HepG2 (cell line): ENCODE measurements around the gene TGDS. TPM values are rescaled to one million over a fixed set of nuclear protein-coding genes. Genes with fewer than 3 reads are reported as not detected.
A peak's percentile ranks its signal among the peaks of the same experiment; 100 is the strongest.

Experiments used
- ATAC-seq: fragments of 200-7000 bp; cut with Tn5 transposase; 3 replicates; pipeline ENCODE4 v1.9.1; 2020; ENCODE audit warnings: mild to moderate bottlenecking, moderate library complexity
- BruUV-seq: library from RNA; stranded (reverse); fragments of 400-500 nt; replicated peaks from 2 replicates; lab custom pipeline; 2021; lab: Mats Ljungman, UMichigan
- CTCF ChIA-PET: fragments of 300-600 bp; formaldehyde crosslinking; extraction: SDS; loops from one replicate; lab custom pipeline; 2021; ENCODE audit warnings: low total read pairs, inconsistent platforms, low intra/inter-chr PET ratio; lab: Yijun Ruan, JAX
- POLR2A ChIA-PET: fragments of 350-600 bp; sonication (Branson Sonifier 250); formaldehyde crosslinking; loops from one replicate; lab custom pipeline; 2020; ENCODE audit warnings: antibody characterized with exemption, inconsistent platforms; lab: Yijun Ruan, JAX
- DNase-seq: peaks from one replicate; pipeline ENCODE4 v3.0.0-alpha.2; 2015; ENCODE audit warnings: low spot score
- FAIRE-seq: peaks from 3 replicates; lab custom pipeline; 2011; peaks lifted over from hg19 to GRCh38; lab: Jason Lieb, UNC
- H2AFZ ChIP-seq: one replicate; pipeline ENCODE4 v1.6.1; 2011; ENCODE audit warnings: low read length, inconsistent platforms
- H3K27ac ChIP-seq: fragments of 300-600 bp; 3 replicates; pipeline ENCODE4 v1.8.0; 2011; ENCODE audit warnings: mixed run types, mild to moderate bottlenecking, mixed read lengths, low read length, inconsistent platforms; ENCODE audit not compliant: insufficient read depth; ENCODE audit errors: extremely low read length
- H3K27me3 ChIP-seq, 2 experiments: fragments of 200-600 bp in 1 of 2; 2 replicates in 1 of 2; 3 replicates in 1 of 2; pipeline versions ENCODE4 v1.6.0 to v1.8.0; 2011; ENCODE audit warnings: low read length in 2 of 2, mild to moderate bottlenecking in 2 of 2, moderate library complexity in 2 of 2, inconsistent platforms in 1 of 2; ENCODE audit not compliant: insufficient read depth in 2 of 2, control insufficient read depth in 1 of 2
- H3K36me3 ChIP-seq, 2 experiments: fragments of 200-600 bp in 1 of 2; replicated peaks in 1 of 2; 2 replicates in 1 of 2; 3 replicates in 1 of 2; pipeline versions ENCODE4 v1.5.1 to v1.8.0; 2011; ENCODE audit warnings: low read length in 2 of 2, inconsistent platforms in 1 of 2; ENCODE audit not compliant: insufficient read depth in 2 of 2, control insufficient read depth in 1 of 2
- H3K4me1 ChIP-seq: 2 replicates; pipeline ENCODE4 v1.5.1; 2012; ENCODE audit warnings: low read length, inconsistent platforms; ENCODE audit not compliant: insufficient read depth
- H3K4me2 ChIP-seq: 2 replicates; pipeline ENCODE4 v1.6.0; 2011; ENCODE audit warnings: low read depth, low read length, inconsistent platforms
- H3K4me3 ChIP-seq, 3 experiments: fragments of 200-600 bp in 1 of 3; sonication (generic), shearing (Covaris generic) in 1 of 3; replicated peaks in 1 of 3; 2 replicates each; pipeline ENCODE4 v1.5.1; 2011 to 2016; ENCODE audit warnings: low read length in 3 of 3, inconsistent platforms in 2 of 3, low read depth in 2 of 3, mild to moderate bottlenecking in 2 of 3, control low read depth in 1 of 3, mixed read lengths in 1 of 3; ENCODE audit not compliant: insufficient read depth in 1 of 3
- H3K79me2 ChIP-seq: one replicate; pipeline ENCODE4 v1.6.1; 2011; ENCODE audit warnings: low read length, inconsistent platforms; ENCODE audit not compliant: insufficient read depth
- H3K9ac ChIP-seq: 2 replicates; pipeline ENCODE4 v1.6.0; 2011; ENCODE audit warnings: mild to moderate bottlenecking, low read depth, low read length, inconsistent platforms; ENCODE audit not compliant: insufficient read depth
- H3K9me3 ChIP-seq: 2 replicates; pipeline ENCODE4 v1.5.1; 2012; ENCODE audit warnings: mild to moderate bottlenecking, low read length
- H4K20me1 ChIP-seq: 2 replicates; pipeline ENCODE4 v1.6.0; 2011; ENCODE audit warnings: inconsistent platforms, mild to moderate bottlenecking, low read length, moderate library complexity; ENCODE audit not compliant: insufficient read depth
- FOXK2 ChIP-seq: fragments of 450-650 bp; IDR thresholded peaks from 2 replicates; pipeline ENCODE4 v1.6.1; 2016
- MAFF ChIP-seq: IDR thresholded peaks from 2 replicates; pipeline ENCODE4 v1.6.1; 2011; ENCODE audit warnings: low read depth, low read length, improper control_type of control experiment
- MAFK ChIP-seq, 2 experiments: IDR thresholded peaks in 1 of 2; conservative IDR thresholded peaks in 1 of 2; 2 replicates each; pipeline ENCODE4 v1.6.1; 2011; ENCODE audit warnings: improper control_type of control experiment in 2 of 2, low read length in 2 of 2
- MED13 ChIP-seq: sonication (generic); formaldehyde crosslinking; IDR thresholded peaks from 2 replicates; pipeline ENCODE4 v1.5.0; 2020; ENCODE audit warnings: missing genetic modification reagents
- NFE2L2 ChIP-seq: fragments of 150-350 bp; IDR thresholded peaks from 2 replicates; pipeline ENCODE4 v1.6.1; 2014; ENCODE audit warnings: low read length
- PLRG1 ChIP-seq: fragments of 450-650 bp; conservative IDR thresholded peaks from 2 replicates; pipeline ENCODE4 v1.6.1; 2016
- PPARG ChIP-seq: conservative IDR thresholded peaks from 2 replicates; pipeline ENCODE4 v1.6.1; 2016; ENCODE audit warnings: missing biosample characterization, missing genetic modification reagents
- ZFP82 ChIP-seq: sonication (generic); formaldehyde crosslinking; IDR thresholded peaks from 2 replicates; pipeline ENCODE4 v1.5.1; 2020; ENCODE audit warnings: mild to moderate bottlenecking, missing genetic modification reagents, borderline replicate concordance
- ZNF33A ChIP-seq: sonication (generic); formaldehyde crosslinking; IDR thresholded peaks from 2 replicates; pipeline ENCODE4 v1.5.1; 2020; ENCODE audit warnings: missing genetic modification reagents, mild to moderate bottlenecking, moderate library complexity, borderline replicate concordance
- ZNF343 ChIP-seq: sonication (generic); formaldehyde crosslinking; IDR thresholded peaks from 2 replicates; pipeline ENCODE4 v1.4.0; 2020; ENCODE audit warnings: mild to moderate bottlenecking, missing genetic modification reagents
- ZNF468 ChIP-seq: sonication (generic); formaldehyde crosslinking; IDR thresholded peaks from 2 replicates; pipeline ENCODE4 v1.8.0; 2022; ENCODE audit warnings: mild to moderate bottlenecking, moderate library complexity, missing genetic modification reagents
- WGBS: methylation state at CpG from one replicate; pipeline ENCODE4 v1.1.6; 2017; ENCODE audit warnings: low lambda C conversion rate; 5-methylcytosine and 5-hydroxymethylcytosine counted together
- in situ Hi-C: cut with HindIII; loops from 2 replicates; pipeline ENCODE4 v1.10.0; 2017; ENCODE audit warnings: low pct_unique_long_range_greater_than_20kb; ENCODE audit not compliant: extremely low pct_ligation_motif_present
- intact Hi-C: fragments of 100-400 bp; cut with micrococcal nuclease; formaldehyde crosslinking; loops from one replicate; pipeline ENCODE4 v1.10.0; 2022; ENCODE audit not compliant: unreplicated experiment
- polyA plus RNA-seq, 8 experiments: library from polyadenylated mRNA; depleted of rRNA in 3 of 8; stranded (reverse) in 7 of 8; unstranded in 1 of 8; fragments of >200 nt; fragmentation: Illumina TruSeq in 4 of 8; extraction: Trizol in 4 of 8; gene quantifications; 2 replicates each; pipeline versions ENCODE4 v1.2.1 to v1.2.3, GENCODE V29; 2011 to 2016; ENCODE audit warnings: low read depth in 4 of 8, missing spikeins in 1 of 8, mixed read lengths in 1 of 8; ENCODE audit not compliant: insufficient read depth in 1 of 8
- total RNA-seq, 5 experiments: library from RNA; depleted of rRNA; stranded (reverse); fragments of >200 nt; fragmentation: Illumina TruSeq; extraction: Trizol; gene quantifications; 2 replicates each; pipeline ENCODE4 v1.2.3, GENCODE V29; 2016; ENCODE audit warnings: low read depth in 1 of 5
- TF ChIP-seq, protein P1 (sequence below): sonication (generic); formaldehyde crosslinking; IDR thresholded peaks from 2 replicates; pipeline ENCODE4 v1.5.0; 2020; ENCODE audit warnings: missing genetic modification reagents
- TF ChIP-seq, protein P2 (sequence below): sonication (generic); formaldehyde crosslinking; IDR thresholded peaks from 2 replicates; pipeline ENCODE4 v1.8.0; 2022; ENCODE audit warnings: mild to moderate bottlenecking, missing genetic modification reagents, moderate library complexity
- TF ChIP-seq, protein P3 (sequence below): sonication (generic); formaldehyde crosslinking; conservative IDR thresholded peaks from 2 replicates; pipeline ENCODE4 v1.8.0; 2022; ENCODE audit warnings: missing genetic modification reagents

TGDS gene
- total and polyA plus RNA-seq, 2 of the 13 experiments (the other 11 are each of a cell fraction or from before 2014, with no cell fraction given): 15.5 to 17.9 TPM

DNA sequence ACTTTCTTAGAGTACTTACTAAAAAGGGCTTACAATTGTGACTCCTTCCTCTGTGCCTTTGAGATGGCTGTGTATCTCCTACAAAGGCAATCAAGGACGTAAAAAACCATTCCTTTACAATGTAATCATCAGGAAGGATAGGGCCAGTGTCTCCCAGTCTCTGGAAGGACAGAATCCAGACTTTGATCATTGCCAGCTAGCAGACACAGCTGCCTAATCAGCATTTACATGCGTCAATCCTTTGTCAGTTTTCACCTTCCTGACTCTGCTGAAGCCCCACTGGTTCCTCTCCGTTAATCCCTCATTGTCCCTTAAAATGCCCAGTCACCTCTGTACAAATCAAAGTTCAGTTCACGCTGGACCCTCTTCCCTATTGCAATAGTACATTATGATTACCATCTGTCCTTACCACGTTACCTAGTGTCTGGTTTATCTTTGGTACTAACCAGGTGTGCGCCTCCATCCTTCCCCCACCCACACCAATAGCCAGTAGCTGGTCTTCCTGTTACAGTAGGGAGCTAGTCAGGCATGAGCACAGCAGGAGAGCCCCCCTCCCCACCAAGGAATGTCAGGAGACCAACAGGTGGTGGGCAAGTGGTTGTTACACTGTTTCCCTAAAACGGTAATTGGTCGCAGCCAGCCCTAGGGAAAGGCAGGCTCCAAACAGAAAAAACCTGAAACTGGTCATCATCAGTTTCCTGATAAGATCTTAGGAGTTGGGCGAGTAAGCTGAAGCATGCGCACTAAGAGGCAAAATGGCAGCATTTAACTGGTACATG, 49.7 kb downstream of the TGDS start:
- BruUV-seq: no TSS peak
- Histone ChIP-seq H2AFZ (no peak overlapping the region), H3K9ac (no peak overlapping the region), H3K27ac (no peak overlapping the region), H3K4me1 (peaks cover 33% of the 10 kb centered on the region), H3K4me2 (no peak overlapping the region; the same call in 1 of the 2 replicates), H3K36me3 (no peaks in the 10 kb centered on the region), H4K20me1 (no peaks in the 10 kb centered on the region), H3K4me3 (no peak overlapping the region), H3K9me3 (0 out of 2 replicates have a peak, but pooled peaks cover 7% of the 10 kb centered on the region), H3K27me3 (no peaks in the 10 kb centered on the region), H3K79me2 (no peaks in the 10 kb centered on the region)
- peak; percentile 65 for TF ChIP-seq MAFF
- TF ChIP-seq FOXK2: no peak
- TF ChIP-seq ZNF33A: no peak
- TF ChIP-seq NFE2L2: 0 out of 2 replicates have a peak, but pooled peaks have one; percentile 9
- no peak for TF ChIP-seq MED13
- TF ChIP-seq, protein P1, sequence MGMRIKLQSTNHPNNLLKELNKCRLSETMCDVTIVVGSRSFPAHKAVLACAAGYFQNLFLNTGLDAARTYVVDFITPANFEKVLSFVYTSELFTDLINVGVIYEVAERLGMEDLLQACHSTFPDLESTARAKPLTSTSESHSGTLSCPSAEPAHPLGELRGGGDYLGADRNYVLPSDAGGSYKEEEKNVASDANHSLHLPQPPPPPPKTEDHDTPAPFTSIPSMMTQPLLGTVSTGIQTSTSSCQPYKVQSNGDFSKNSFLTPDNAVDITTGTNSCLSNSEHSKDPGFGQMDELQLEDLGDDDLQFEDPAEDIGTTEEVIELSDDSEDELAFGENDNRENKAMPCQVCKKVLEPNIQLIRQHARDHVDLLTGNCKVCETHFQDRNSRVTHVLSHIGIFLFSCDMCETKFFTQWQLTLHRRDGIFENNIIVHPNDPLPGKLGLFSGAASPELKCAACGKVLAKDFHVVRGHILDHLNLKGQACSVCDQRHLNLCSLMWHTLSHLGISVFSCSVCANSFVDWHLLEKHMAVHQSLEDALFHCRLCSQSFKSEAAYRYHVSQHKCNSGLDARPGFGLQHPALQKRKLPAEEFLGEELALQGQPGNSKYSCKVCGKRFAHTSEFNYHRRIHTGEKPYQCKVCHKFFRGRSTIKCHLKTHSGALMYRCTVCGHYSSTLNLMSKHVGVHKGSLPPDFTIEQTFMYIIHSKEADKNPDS: no peak
- TF ChIP-seq, protein P2, sequence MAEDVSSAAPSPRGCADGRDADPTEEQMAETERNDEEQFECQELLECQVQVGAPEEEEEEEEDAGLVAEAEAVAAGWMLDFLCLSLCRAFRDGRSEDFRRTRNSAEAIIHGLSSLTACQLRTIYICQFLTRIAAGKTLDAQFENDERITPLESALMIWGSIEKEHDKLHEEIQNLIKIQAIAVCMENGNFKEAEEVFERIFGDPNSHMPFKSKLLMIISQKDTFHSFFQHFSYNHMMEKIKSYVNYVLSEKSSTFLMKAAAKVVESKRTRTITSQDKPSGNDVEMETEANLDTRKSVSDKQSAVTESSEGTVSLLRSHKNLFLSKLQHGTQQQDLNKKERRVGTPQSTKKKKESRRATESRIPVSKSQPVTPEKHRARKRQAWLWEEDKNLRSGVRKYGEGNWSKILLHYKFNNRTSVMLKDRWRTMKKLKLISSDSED (CRISPR knock-in tag): no peak
- TF ChIP-seq PPARG (CRISPR knock-in tag): no peak
- no peak for TF ChIP-seq ZNF468
- TF ChIP-seq, protein P3, sequence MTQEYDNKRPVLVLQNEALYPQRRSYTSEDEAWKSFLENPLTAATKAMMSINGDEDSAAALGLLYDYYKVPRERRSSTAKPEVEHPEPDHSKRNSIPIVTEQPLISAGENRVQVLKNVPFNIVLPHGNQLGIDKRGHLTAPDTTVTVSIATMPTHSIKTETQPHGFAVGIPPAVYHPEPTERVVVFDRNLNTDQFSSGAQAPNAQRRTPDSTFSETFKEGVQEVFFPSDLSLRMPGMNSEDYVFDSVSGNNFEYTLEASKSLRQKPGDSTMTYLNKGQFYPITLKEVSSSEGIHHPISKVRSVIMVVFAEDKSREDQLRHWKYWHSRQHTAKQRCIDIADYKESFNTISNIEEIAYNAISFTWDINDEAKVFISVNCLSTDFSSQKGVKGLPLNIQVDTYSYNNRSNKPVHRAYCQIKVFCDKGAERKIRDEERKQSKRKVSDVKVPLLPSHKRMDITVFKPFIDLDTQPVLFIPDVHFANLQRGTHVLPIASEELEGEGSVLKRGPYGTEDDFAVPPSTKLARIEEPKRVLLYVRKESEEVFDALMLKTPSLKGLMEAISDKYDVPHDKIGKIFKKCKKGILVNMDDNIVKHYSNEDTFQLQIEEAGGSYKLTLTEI (CRISPR knock-in tag): no peak
- TF ChIP-seq ZNF343 (CRISPR knock-in tag): no peak
- no peak for TF ChIP-seq PLRG1
- peak; percentile 57 to 64 for TF ChIP-seq MAFK (conservative IDR thresholded peaks at IDR 0.05 in 1 of 2, IDR thresholded peaks at IDR 0.05 in 1 of 2; ENCODE audit: low read length in 2 of 2)
- no peak for TF ChIP-seq ZFP82
- in situ Hi-C loops: no loop called here
- no peak for ATAC-seq
- POLR2A ChIA-PET: no interaction called here
- no peak for DNase-seq
- CTCF ChIA-PET: no interaction called here
- FAIRE-seq: no peak
- intact Hi-C loops: loop anchor here (5.0 kb wide), 1 partner anchor 109 kb away; no protein-coding TSS in a partner anchor
- WGBS: 49% methylated on average over 10 of the region's 10 CpGs
